Measurements from ENCODE around the gene APOBEC3A. TPM values are rescaled to one million over a fixed set of nuclear protein-coding genes. Genes with fewer than 3 reads are reported as not detected.

APOBEC3A gene
- total and polyA plus RNA-seq, 2 of the 4 experiments (the other 2 are of a cell fraction), result not detected

GRCh38 chr22:38989466-38989865, 32.1 kb downstream of the APOBEC3A start:
- H4K8ac ChIP-seq (ENCODE audit: low read depth in 2 of 2, low read length in 2 of 2), result no peak overlapping the region
- no peak overlapping the region for H2BK5ac ChIP-seq (ENCODE audit: low read depth, low read length, poor library complexity, severe bottlenecking)
- dilution Hi-C loops (cut with HindIII; ENCODE audit: low sequenced_read_pairs, unreplicated experiment) (no loop called here), in situ Hi-C loops (cut with MboI; ENCODE audit: low sequenced_read_pairs) (no loop called here), intact Hi-C loops (cut with micrococcal nuclease) (no loop called here)
- H3K9me3 ChIP-seq (ENCODE audit: control insufficient read depth, insufficient read depth, low read length), result no peaks in the 10 kb centered on the region
- no TSS peak for BruUV-seq (replicated peaks)
- peaks cover 3% of the 10 kb centered on the region; the same call in 1 of the 2 replicates for H3K9me1 ChIP-seq (ENCODE audit: insufficient read depth, low read length)
- H3K36me3 ChIP-seq (ENCODE audit: control insufficient read depth, insufficient read depth, low read length), result no peaks in the 10 kb centered on the region
- no peak overlapping the region for H3K14ac ChIP-seq (replicated peaks; ENCODE audit: low read depth, low read length)
- no peaks in the 10 kb centered on the region for H3K27me3 ChIP-seq (ENCODE audit: control insufficient read depth, insufficient read depth, low read length)
- WGBS, 2 experiments (ENCODE audit: extremely low coverage in 2 of 2, insufficient read length in 1 of 2), result no CpG with 5 or more reads among the region's 6 CpGs
- H2BK120ac ChIP-seq (ENCODE audit: low read depth, low read length), result no peak overlapping the region
- no peak overlapping the region for H3K27ac ChIP-seq (ENCODE audit: insufficient read depth, low read length)
- ChIA-PET POLR2A (ENCODE audit: unreplicated experiment) (no interaction called here), CTCF (no interaction called here)
- no peak overlapping the region for H3K4ac ChIP-seq (ENCODE audit: low read depth, low read length)
- H2AFZ ChIP-seq (replicated peaks; ENCODE audit: low read length, poor library complexity), result no peak overlapping the region
- H3K4me1 ChIP-seq (ENCODE audit: control insufficient read depth, insufficient read depth, low read length), result no peaks in the 10 kb centered on the region
- H2AK9ac ChIP-seq (replicated peaks; ENCODE audit: low read depth, low read length, poor library complexity), result no peak overlapping the region
- no peak overlapping the region for H4K5ac ChIP-seq (ENCODE audit: low read depth, low read length)
- ATAC-seq (ENCODE audit: low read depth) (no peak), DNase-seq (no peak)
- H3K23ac ChIP-seq (ENCODE audit: low read depth, low read length), result no peak overlapping the region
- H2AK5ac ChIP-seq (ENCODE audit: low read depth, low read length), result no peak overlapping the region
- H4K91ac ChIP-seq (ENCODE audit: insufficient read depth, low read depth, low read length), result no peak overlapping the region
- no peak overlapping the region for H3K56ac ChIP-seq (ENCODE audit: extremely low read depth, insufficient read depth, low read length)
- no peak overlapping the region for H3K4me3 ChIP-seq (ENCODE audit: insufficient read depth, low read depth, low read length)
- H3K9ac ChIP-seq (ENCODE audit: low read depth, low read length), result no peak overlapping the region
- H4K20me1 ChIP-seq (ENCODE audit: insufficient read depth, low read length), result no peaks in the 10 kb centered on the region
- no peak overlapping the region for H3K4me2 ChIP-seq (ENCODE audit: low read depth, low read length)
- no peak overlapping the region for H3K18ac ChIP-seq (ENCODE audit: low read depth, low read length)
- no peaks in the 10 kb centered on the region for H3K79me1 ChIP-seq (ENCODE audit: low read depth in 1 of 2, low read length in 2 of 2)
- TF ChIP-seq NFE2L2 (IDR thresholded peaks at IDR 0.05; ENCODE audit: low read depth, low read length) (no peak), RFX5 (IDR thresholded peaks at IDR 0.05; ENCODE audit: low read depth, low read length) (no peak), FOS (IDR thresholded peaks at IDR 0.05; ENCODE audit: low read depth, low read length) (no peak), USF2 (IDR thresholded peaks at IDR 0.05; ENCODE audit: low read depth, low read length) (no peak), POLR2A (IDR thresholded peaks at IDR 0.05; ENCODE audit: low read depth, low read length) (no peak), CHD1 (IDR thresholded peaks at IDR 0.05; ENCODE audit: low read depth, low read length) (no peak), MAZ (IDR thresholded peaks at IDR 0.05; ENCODE audit: borderline replicate concordance, low read depth, low read length) (no peak), CEBPB (IDR thresholded peaks at IDR 0.05; ENCODE audit: low read depth, low read length) (no peak), CTCF (conservative IDR thresholded peaks at IDR 0.05; ENCODE audit: low read depth, low read length) (no peak)
- no peak overlapping the region for H2BK20ac ChIP-seq (ENCODE audit: low read depth, low read length)
- no peak overlapping the region for H2BK15ac ChIP-seq (ENCODE audit: low read depth, low read length)
